BE2C (cell line): Measurements from ENCODE around the gene GRM5.

Source experiments
- DNase-seq: peaks from one replicate; pipeline ENCODE4 v3.0.0-alpha.2; 2020
- H3K27me3 ChIP-seq: fragments of 250-450 bp; sonication (Bioruptor Pico); 2 replicates; pipeline ENCODE4 v1.5.1; 2020; ENCODE audit warnings: mild to moderate bottlenecking
- H3K36me3 ChIP-seq: fragments of 250-450 bp; sonication (Bioruptor Pico); 2 replicates; pipeline ENCODE4 v1.5.1; 2020; ENCODE audit warnings: mild to moderate bottlenecking
- H3K4me1 ChIP-seq: fragments of 250-450 bp; sonication (Bioruptor Pico); 2 replicates; pipeline ENCODE4 v1.5.1; 2020
- H3K4me3 ChIP-seq: 2 replicates; pipeline ENCODE4 v1.5.1; 2011; ENCODE audit warnings: low read depth, low read length
- H3K9me3 ChIP-seq: fragments of 250-450 bp; sonication (Bioruptor Pico); 2 replicates; pipeline ENCODE4 v1.5.1; 2020
- TF ChIP-seq, protein P1 (sequence below): IDR thresholded peaks from 2 replicates; pipeline ENCODE4 v1.5.1; 2012; ENCODE audit warnings: mild to moderate bottlenecking, low read depth, low read length

Gene GRM5

DNA sequence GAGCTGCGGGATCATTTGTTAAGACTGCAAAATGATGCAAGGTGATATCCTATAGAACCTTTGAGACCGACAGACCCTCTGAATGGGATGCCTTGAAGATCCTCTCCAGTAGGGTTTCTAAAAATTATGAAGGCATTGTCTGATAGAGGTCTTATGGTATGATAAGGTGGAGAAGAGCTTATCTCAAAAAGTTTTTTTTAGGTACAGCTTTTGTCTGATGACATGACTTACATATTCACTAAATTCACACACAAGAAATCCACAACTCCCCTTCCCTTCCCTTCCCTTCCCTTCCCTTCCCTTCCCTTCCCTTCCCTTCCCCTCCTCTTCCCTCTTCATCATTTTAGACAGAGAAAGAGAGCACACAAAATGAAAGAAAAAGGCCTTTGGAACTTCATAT lies 609.8 kb downstream of the GRM5 start:
- Histone ChIP-seq H3K9me3 (no peaks in the 10 kb centered on the region), H3K27me3 (no peaks in the 10 kb centered on the region), H3K4me1 (no peaks in the 10 kb centered on the region), H3K4me3 (no peak overlapping the region), H3K36me3 (no peaks in the 10 kb centered on the region)
- no peak for DNase-seq
- TF ChIP-seq, protein P1, sequence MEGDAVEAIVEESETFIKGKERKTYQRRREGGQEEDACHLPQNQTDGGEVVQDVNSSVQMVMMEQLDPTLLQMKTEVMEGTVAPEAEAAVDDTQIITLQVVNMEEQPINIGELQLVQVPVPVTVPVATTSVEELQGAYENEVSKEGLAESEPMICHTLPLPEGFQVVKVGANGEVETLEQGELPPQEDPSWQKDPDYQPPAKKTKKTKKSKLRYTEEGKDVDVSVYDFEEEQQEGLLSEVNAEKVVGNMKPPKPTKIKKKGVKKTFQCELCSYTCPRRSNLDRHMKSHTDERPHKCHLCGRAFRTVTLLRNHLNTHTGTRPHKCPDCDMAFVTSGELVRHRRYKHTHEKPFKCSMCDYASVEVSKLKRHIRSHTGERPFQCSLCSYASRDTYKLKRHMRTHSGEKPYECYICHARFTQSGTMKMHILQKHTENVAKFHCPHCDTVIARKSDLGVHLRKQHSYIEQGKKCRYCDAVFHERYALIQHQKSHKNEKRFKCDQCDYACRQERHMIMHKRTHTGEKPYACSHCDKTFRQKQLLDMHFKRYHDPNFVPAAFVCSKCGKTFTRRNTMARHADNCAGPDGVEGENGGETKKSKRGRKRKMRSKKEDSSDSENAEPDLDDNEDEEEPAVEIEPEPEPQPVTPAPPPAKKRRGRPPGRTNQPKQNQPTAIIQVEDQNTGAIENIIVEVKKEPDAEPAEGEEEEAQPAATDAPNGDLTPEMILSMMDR, result no peak

DNA sequence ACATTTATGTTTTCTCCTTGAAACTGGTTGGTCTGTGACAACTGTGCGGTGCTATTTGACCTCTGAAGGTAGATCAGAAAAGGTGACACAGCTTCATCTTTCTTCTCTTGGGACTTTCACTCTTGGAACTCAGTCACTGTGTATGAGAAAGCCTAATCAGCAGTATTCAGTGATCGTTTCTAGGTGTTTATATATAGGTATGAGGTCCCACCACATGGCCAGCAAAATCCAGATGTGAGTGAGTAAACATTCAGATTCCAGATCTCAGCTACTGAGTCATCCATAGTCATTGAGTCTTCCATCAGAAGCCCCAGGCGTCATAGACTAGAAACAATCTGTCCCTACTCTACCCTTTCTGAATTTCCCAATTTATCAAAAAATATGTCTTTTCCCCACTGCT lies 610.9 kb downstream of the GRM5 start:
- H3K4me3 ChIP-seq, result no peak overlapping the region
- H3K36me3 ChIP-seq, result no peaks in the 10 kb centered on the region
- H3K4me1 ChIP-seq, result no peaks in the 10 kb centered on the region
- H3K27me3 ChIP-seq, result no peaks in the 10 kb centered on the region
- DNase-seq, result no peak
- TF ChIP-seq, protein P1, result no peak
- no peaks in the 10 kb centered on the region for H3K9me3 ChIP-seq
